ENCODE measurements around the gene YPEL5. TPM values are rescaled to one million over a fixed set of nuclear protein-coding genes. Genes with fewer than 3 reads are reported as not detected.
A peak's percentile ranks its signal among the peaks of the same experiment; 100 is the strongest.

The YPEL5 gene
- total and polyA plus RNA-seq, 10 donors = 68.2 to 139 (median 94.3) TPM

- H3K4me1 ChIP-seq = peaks cover 0 to 5% (median 0%) of the 10 kb centered on the region in 6 donors
- no peaks in the 10 kb centered on the region for H3K27me3 ChIP-seq (replicated peaks in 1 of 7)
- H3K4me3 ChIP-seq = no peak overlapping the region
- H3K9me3 ChIP-seq = no peaks in the 10 kb centered on the region
- TF ChIP-seq POLR2A (IDR thresholded peaks at IDR 0.05) = no peak
- TF ChIP-seq CTCF (IDR thresholded peaks at IDR 0.05 in 8 of 11, conservative IDR thresholded peaks at IDR 0.05 in 3 of 11) = no peak
- TF ChIP-seq POLR2AphosphoS5 (IDR thresholded peaks at IDR 0.05) = no peak
- WGBS, 5 donors = 23 to 50% (median 41%) methylated on average over 1 of the region's 1 CpG
- no peak for DNase-seq
- H3K36me3 ChIP-seq = no peaks in the 10 kb centered on the region
- peak overlapping the region in 1 of 8 donors; percentile 36 for H3K27ac ChIP-seq
- intact Hi-C loops (cut with DNase I; ENCODE audit: low total_unique reads) = no loop called here
Measured at GRCh38 chr2:30201990-30202389, 55.2 kb downstream of the YPEL5 start.

DNA sequence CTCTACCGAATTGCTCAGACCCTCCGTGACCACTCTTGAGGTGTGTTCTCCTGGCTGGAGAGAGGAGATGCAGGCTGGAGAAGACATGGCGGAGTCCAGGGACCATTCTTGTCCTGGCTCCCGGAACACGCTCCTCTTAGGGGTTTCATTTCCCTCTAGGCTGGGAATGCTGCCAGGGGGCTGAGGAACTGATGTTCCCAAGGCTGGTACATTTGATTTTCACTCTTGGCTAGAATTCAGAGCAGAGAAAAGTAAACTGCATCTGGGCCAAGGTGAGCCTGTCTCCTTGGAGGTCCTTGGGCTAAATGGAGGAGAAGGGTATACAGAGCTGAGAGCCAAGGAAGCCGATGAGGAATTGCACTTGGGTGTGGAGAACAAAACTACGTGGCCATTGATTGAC, 56.3 kb downstream of the YPEL5 start:
- no peak for DNase-seq
- Histone ChIP-seq H3K4me3 (no peak overlapping the region), H3K27ac (no peak overlapping the region), H3K9me3 (no peaks in the 10 kb centered on the region), H3K27me3 (replicated peaks in 1 of 7) (no peaks in the 10 kb centered on the region), H3K36me3 (no peaks in the 10 kb centered on the region), H3K4me1 (peaks cover 0 to 12% (median 1%) of the 10 kb centered on the region in 6 donors)
- intact Hi-C loops (cut with DNase I; ENCODE audit: low total_unique reads) = no loop called here
- TF ChIP-seq POLR2A (IDR thresholded peaks at IDR 0.05) = no peak
- TF ChIP-seq CTCF (IDR thresholded peaks at IDR 0.05 in 8 of 11, conservative IDR thresholded peaks at IDR 0.05 in 3 of 11) = no peak
- TF ChIP-seq POLR2AphosphoS5 (IDR thresholded peaks at IDR 0.05) = no peak
- WGBS, 5 donors = 89 to 99% (median 95%) methylated on average over 3 to 7 of the region's 7 CpGs

GRCh38 chr2:30204281-30204680, 57.5 kb downstream of the YPEL5 start:
- 84 to 94% (median 89%) methylated on average over 4 of the region's 4 CpGs for WGBS, 5 donors
- no peak overlapping the region for H3K4me3 ChIP-seq
- H3K36me3 ChIP-seq = no peaks in the 10 kb centered on the region
- no peaks in the 10 kb centered on the region for H3K27me3 ChIP-seq (replicated peaks in 1 of 7)
- no peak overlapping the region for H3K27ac ChIP-seq
- H3K9me3 ChIP-seq = no peaks in the 10 kb centered on the region
- TF ChIP-seq POLR2A (IDR thresholded peaks at IDR 0.05) = no peak
- no peak for TF ChIP-seq CTCF (IDR thresholded peaks at IDR 0.05 in 8 of 11, conservative IDR thresholded peaks at IDR 0.05 in 3 of 11)
- TF ChIP-seq POLR2AphosphoS5 (IDR thresholded peaks at IDR 0.05) = no peak
- DNase-seq = no peak
- H3K4me1 ChIP-seq = peaks cover 4 to 23% (median 9%) of the 10 kb centered on the region in 6 donors
- intact Hi-C loops (cut with DNase I; ENCODE audit: low total_unique reads) = no loop called here

- TF ChIP-seq CTCF (IDR thresholded peaks at IDR 0.05 in 8 of 11, conservative IDR thresholded peaks at IDR 0.05 in 3 of 11) (no peak), POLR2A (IDR thresholded peaks at IDR 0.05) (no peak), POLR2AphosphoS5 (IDR thresholded peaks at IDR 0.05) (no peak)
- peaks cover 4 to 23% (median 9%) of the 10 kb centered on the region in 6 donors for H3K4me1 ChIP-seq
- 83 to 100% (median 91%) methylated on average over 1 of the region's 1 CpG for WGBS, 5 donors
- no peak for DNase-seq
- intact Hi-C loops (cut with DNase I; ENCODE audit: low total_unique reads) = no loop called here
- H3K4me3 ChIP-seq = no peak overlapping the region
- no peak overlapping the region for H3K27ac ChIP-seq
- H3K27me3 ChIP-seq (replicated peaks in 1 of 7) = no peaks in the 10 kb centered on the region
- no peaks in the 10 kb centered on the region for H3K9me3 ChIP-seq
- no peaks in the 10 kb centered on the region for H3K36me3 ChIP-seq
Measured at GRCh38 chr2:30205456-30205855, 58.6 kb downstream of the YPEL5 start.

All from spleen (tissue), 11 donors.